Muscle layer of duodenum (tissue), 2 donors: ENCODE measurements around the gene CABP7.

Experiments
- H3K27ac ChIP-seq: one replicate; pipeline ENCODE4 v1.7.0; 2013; ENCODE audit warnings: mild to moderate bottlenecking, low read length
- H3K27me3 ChIP-seq: one replicate; pipeline ENCODE4 v1.7.0; 2013; ENCODE audit warnings: low read depth, mild to moderate bottlenecking, control low read depth, low read length
- H3K36me3 ChIP-seq, 2 donors: one replicate each; pipeline ENCODE4 v1.7.0; 2013; ENCODE audit warnings: low read length in 2 of 2, control low read depth in 1 of 2, mild to moderate bottlenecking in 1 of 2; ENCODE audit not compliant: insufficient read depth in 2 of 2, control insufficient read depth in 1 of 2
- H3K4me1 ChIP-seq, 2 donors: one replicate each; pipeline ENCODE4 v1.7.0; 2013; ENCODE audit warnings: low read length in 2 of 2, mild to moderate bottlenecking in 2 of 2, control low read depth in 1 of 2, moderate library complexity in 1 of 2; ENCODE audit not compliant: insufficient read depth in 2 of 2, control insufficient read depth in 1 of 2
- H3K4me3 ChIP-seq, 2 donors: one replicate each; pipeline ENCODE4 v1.7.0; 2013; ENCODE audit warnings: low read length in 2 of 2, low read depth in 1 of 2, mild to moderate bottlenecking in 1 of 2
- H3K9me3 ChIP-seq, 2 donors: one replicate each; pipeline ENCODE4 v1.7.0; 2013; ENCODE audit warnings: low read length in 2 of 2, control low read depth in 1 of 2, mild to moderate bottlenecking in 1 of 2; ENCODE audit not compliant: control insufficient read depth in 1 of 2
- donor health status: healthy.

Gene CABP7

GRCh38 chr22:29727131-29727523, 7.3 kb downstream of the CABP7 start:
- H3K27ac ChIP-seq = no peak overlapping the region
- no peaks in the 10 kb centered on the region for H3K4me1 ChIP-seq

GRCh38 chr22:29729161-29729560, 9.4 kb downstream of the CABP7 start:
- H3K27ac ChIP-seq = no peak overlapping the region
- H3K9me3 ChIP-seq = no peaks in the 10 kb centered on the region
- H3K36me3 ChIP-seq = peaks cover 0 to 13% of the 10 kb centered on the region in 2 donors
- no peak overlapping the region for H3K4me3 ChIP-seq
- H3K4me1 ChIP-seq = peaks cover 0 to 11% of the 10 kb centered on the region in 2 donors
- H3K27me3 ChIP-seq = no peaks in the 10 kb centered on the region

More at GRCh38 chr22:29727131-29727523, 7.3 kb downstream of the CABP7 start:
- Histone ChIP-seq H3K27me3 (no peaks in the 10 kb centered on the region), H3K4me3 (no peak overlapping the region), H3K9me3 (no peaks in the 10 kb centered on the region), H3K36me3 (peaks cover 0 to 13% of the 10 kb centered on the region in 2 donors)

- H3K4me3 ChIP-seq = no peak overlapping the region
- no peaks in the 10 kb centered on the region for H3K9me3 ChIP-seq
- no peaks in the 10 kb centered on the region for H3K27me3 ChIP-seq
- H3K27ac ChIP-seq = no peak overlapping the region
- H3K4me1 ChIP-seq = peaks cover 0 to 11% of the 10 kb centered on the region in 2 donors
- peaks cover 0 to 26% of the 10 kb centered on the region in 2 donors for H3K36me3 ChIP-seq
Measured at GRCh38 chr22:29731058-29731850, 11.5 kb downstream of the CABP7 start.

GRCh38 chr22:29732883-29733282, 13.1 kb downstream of the CABP7 start:
- no peaks in the 10 kb centered on the region for H3K9me3 ChIP-seq
- no peaks in the 10 kb centered on the region for H3K27me3 ChIP-seq
- peaks cover 0 to 11% of the 10 kb centered on the region in 2 donors for H3K4me1 ChIP-seq
- no peak overlapping the region for H3K4me3 ChIP-seq
- no peak overlapping the region for H3K27ac ChIP-seq
- H3K36me3 ChIP-seq = peaks cover 0 to 26% of the 10 kb centered on the region in 2 donors

DNA sequence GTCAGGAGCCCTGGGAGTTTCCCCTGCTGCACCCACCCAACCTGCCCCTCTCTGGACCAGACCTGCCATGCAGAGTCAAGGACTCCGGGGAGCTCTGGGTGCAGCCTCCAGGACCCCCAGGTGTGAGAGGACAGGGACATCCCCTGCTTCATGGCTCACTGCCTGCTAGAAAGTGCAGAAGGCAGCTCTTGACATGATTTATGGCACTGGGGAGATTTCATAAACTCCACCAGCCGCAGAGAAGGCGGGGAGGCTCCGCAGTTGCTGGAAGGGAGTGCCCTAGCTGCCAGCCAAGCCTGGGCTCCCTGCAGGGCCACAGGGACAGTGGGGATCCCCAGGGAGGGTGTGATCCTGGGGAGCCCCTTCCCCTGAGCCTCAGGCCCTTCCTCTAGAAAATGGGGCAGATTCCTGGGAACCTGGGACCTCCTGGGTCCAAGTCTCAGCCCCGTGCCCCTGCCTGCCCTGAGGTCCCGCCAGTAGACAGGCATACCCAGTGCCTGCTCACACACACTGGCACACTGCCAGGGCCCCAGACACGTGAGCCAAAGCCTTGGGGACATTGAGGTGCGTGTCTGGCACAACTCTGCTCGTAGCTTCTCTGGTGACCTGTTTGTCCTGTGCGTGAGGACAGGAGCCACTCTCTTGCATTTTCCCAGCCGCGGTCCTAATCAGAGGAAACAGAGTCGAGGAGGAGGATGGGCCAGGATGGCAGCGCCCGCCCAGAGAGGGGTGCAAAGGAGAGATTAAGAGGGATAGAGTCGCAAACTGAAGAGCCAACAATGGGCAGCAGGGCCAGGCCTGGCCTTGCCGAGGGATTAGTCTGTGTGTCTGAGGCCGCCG, 13.8 kb downstream of the CABP7 start:
- no peaks in the 10 kb centered on the region for H3K9me3 ChIP-seq
- peaks cover 0 to 26% of the 10 kb centered on the region in 2 donors for H3K36me3 ChIP-seq
- H3K27me3 ChIP-seq = no peaks in the 10 kb centered on the region
- no peak overlapping the region for H3K4me3 ChIP-seq
- no peak overlapping the region for H3K27ac ChIP-seq
- H3K4me1 ChIP-seq = peaks cover 0 to 11% of the 10 kb centered on the region in 2 donors

- peaks cover 0 to 32% of the 10 kb centered on the region in 2 donors for H3K36me3 ChIP-seq
- H3K27ac ChIP-seq = no peak overlapping the region
- no peaks in the 10 kb centered on the region for H3K27me3 ChIP-seq
- peaks cover 0 to 11% of the 10 kb centered on the region in 2 donors for H3K4me1 ChIP-seq
- H3K4me3 ChIP-seq = no peak overlapping the region
- no peaks in the 10 kb centered on the region for H3K9me3 ChIP-seq
Measured at GRCh38 chr22:29734406-29734805, 14.6 kb downstream of the CABP7 start.

DNA sequence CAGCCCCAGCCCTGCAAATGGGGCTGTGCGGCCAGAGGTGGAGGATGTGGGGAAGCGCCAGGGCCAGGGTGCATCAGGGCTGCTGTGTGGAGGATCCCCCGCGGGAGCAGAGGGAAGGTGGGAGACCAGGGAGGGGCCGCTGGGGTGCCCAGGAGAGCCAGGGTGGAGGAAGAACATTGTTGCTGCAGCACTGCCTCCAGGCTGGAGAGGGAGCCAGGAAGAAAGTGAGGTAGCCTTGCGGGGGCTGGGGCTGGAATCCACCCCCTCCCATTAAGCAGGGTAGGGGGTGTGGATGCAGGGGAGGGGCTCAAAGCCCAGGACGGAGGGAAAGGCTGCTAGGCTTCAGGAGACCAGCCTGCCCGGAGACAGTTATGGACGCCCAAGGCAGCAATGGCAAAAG, 15.0 kb downstream of the CABP7 start:
- no peaks in the 10 kb centered on the region for H3K27me3 ChIP-seq
- peaks cover 0 to 11% of the 10 kb centered on the region in 2 donors for H3K4me1 ChIP-seq
- H3K27ac ChIP-seq = no peak overlapping the region
- peaks cover 0 to 36% of the 10 kb centered on the region in 2 donors for H3K36me3 ChIP-seq
- no peak overlapping the region for H3K4me3 ChIP-seq
- no peaks in the 10 kb centered on the region for H3K9me3 ChIP-seq

- Histone ChIP-seq H3K36me3 (peaks cover 0 to 38% of the 10 kb centered on the region in 2 donors), H3K4me3 (no peak overlapping the region), H3K9me3 (no peaks in the 10 kb centered on the region), H3K4me1 (peaks cover 0 to 11% of the 10 kb centered on the region in 2 donors), H3K27me3 (no peaks in the 10 kb centered on the region), H3K27ac (no peak overlapping the region)
Measured at GRCh38 chr22:29735416-29735815, 15.6 kb downstream of the CABP7 start.

DNA sequence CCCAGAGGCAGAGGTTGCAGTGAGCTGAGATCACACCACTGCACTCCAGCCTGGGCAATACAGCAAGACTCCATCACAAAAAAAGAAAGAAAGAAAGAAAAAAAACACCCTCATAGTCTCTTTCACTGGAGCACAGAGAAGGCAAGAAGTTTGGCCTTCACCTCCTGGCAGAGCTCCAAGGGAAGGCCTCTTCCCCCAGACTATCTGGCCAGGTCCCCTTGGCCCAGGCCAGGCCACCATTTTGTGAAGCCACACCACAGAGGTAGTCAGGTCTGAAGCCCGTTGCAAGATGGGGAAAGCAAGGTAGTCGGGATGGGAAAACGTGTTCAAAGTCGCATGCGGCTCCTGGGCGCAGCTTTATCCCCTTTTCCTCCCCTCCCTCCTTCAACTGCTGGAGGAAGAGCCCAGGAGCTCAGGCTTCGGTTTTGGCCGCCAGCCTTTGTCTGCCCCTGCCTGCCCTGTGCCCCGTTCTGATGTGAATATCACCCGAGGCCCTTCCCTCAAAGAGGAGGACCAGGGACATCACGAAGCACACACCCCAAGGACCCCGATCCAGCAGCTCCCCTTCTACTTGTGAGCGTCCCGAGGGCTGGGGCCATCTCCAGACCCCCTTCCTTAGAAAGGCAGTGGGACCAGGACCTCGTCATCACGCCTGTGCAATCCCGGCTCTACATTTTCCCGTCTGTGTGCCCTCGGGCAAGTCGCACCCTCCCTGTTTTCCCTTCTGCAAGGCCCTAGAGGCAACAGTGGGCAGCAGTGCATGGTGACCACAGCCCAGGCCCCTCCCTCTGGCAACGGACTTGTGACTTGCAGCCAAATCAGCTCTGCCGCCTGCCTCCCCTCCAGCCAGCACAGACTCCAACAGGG, 17.7 kb downstream of the CABP7 start:
- Histone ChIP-seq H3K27ac (no peak overlapping the region), H3K4me1 (peaks cover 0 to 11% of the 10 kb centered on the region in 2 donors), H3K9me3 (no peaks in the 10 kb centered on the region), H3K27me3 (no peaks in the 10 kb centered on the region), H3K36me3 (peaks cover 0 to 49% of the 10 kb centered on the region in 2 donors), H3K4me3 (no peak overlapping the region)

- peaks cover 0 to 9% of the 10 kb centered on the region in 2 donors for H3K4me1 ChIP-seq
- H3K36me3 ChIP-seq = peaks cover 0 to 50% of the 10 kb centered on the region in 2 donors
- H3K27ac ChIP-seq = no peak overlapping the region
- H3K9me3 ChIP-seq = no peaks in the 10 kb centered on the region
- H3K4me3 ChIP-seq = no peak overlapping the region
- H3K27me3 ChIP-seq = no peaks in the 10 kb centered on the region
Measured at GRCh38 chr22:29738118-29738815, 18.5 kb downstream of the CABP7 start.
